ENCODE measurements around the gene ATP2A1.

The ATP2A1 gene

DNA sequence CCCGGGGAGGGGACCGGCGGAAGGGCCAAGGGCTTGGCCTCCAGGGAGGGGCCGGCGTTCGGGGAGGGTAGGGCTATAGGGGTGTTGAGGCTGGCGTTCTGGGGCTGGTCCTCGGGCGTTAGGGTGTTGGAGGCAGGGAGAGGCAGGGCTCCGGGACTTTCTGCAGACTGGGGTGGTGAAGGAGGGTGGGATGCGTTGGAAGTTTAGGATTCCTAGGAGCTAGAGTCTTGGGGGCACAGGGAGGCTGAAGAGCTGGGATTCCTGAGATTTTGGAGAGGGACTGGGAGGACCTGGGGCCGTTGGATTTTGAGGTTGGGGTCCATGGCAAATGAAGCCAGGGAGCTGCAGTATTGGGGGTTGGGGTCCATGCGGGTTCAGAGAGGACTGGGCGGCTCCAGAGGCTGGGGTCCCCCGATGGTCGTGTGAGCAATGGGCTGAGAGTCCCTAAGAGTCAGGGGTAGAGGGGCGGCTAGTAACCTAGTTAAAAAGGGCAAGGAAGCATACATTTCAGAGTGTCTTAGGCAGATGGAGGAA, 73.2 kb downstream of the ATP2A1 start:
- TF ChIP-seq, protein P1, sequence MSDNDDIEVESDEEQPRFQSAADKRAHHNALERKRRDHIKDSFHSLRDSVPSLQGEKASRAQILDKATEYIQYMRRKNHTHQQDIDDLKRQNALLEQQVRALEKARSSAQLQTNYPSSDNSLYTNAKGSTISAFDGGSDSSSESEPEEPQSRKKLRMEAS (IDR thresholded peaks at IDR 0.05) = no peak
- no peak for TF ChIP-seq CREB1 (IDR thresholded peaks at IDR 0.05; ENCODE audit: low read depth)
- no peak for TF ChIP-seq TEAD4 (IDR thresholded peaks at IDR 0.05)
- TF ChIP-seq RAD21 (IDR thresholded peaks at IDR 0.05; ENCODE audit: low read depth) = no peak
- no peak for TF ChIP-seq EGR1 (IDR thresholded peaks at IDR 0.05)
